OCI-LY1 (cell line): ENCODE results near the gene PLPP1.

Experiments
- H2AFZ ChIP-seq: fragments of 200-600 bp; sonication (generic), shearing (Covaris generic); 2 replicates; pipeline ENCODE4 v1.6.0; 2014; ENCODE audit warnings: antibody characterized with exemption, mild to moderate bottlenecking, low read length
- H3F3A ChIP-seq: fragments of 200-600 bp; sonication (generic), shearing (Covaris generic); 2 replicates; pipeline ENCODE4 v1.6.0; 2014; ENCODE audit warnings: mild to moderate bottlenecking, antibody characterized with exemption, low read length, moderate library complexity; ENCODE audit not compliant: insufficient read depth
- H3K27ac ChIP-seq: fragments of 200-600 bp; sonication (generic); 2 replicates; pipeline ENCODE4 v1.5.1; 2014; ENCODE audit warnings: low read length, mixed run types, mild to moderate bottlenecking, low read depth; ENCODE audit not compliant: poor library complexity, severe bottlenecking
- H3K27me3 ChIP-seq: fragments of 200-600 bp; sonication (generic); 2 replicates; pipeline ENCODE4 v1.6.0; 2014; ENCODE audit warnings: antibody characterized with exemption, mild to moderate bottlenecking, low read length, moderate library complexity; ENCODE audit not compliant: insufficient read depth
- H3K36me3 ChIP-seq: fragments of 200-600 bp; sonication (generic); 2 replicates; pipeline ENCODE4 v1.6.1; 2014; ENCODE audit warnings: mild to moderate bottlenecking, antibody characterized with exemption, low read length, moderate library complexity, mixed read lengths; ENCODE audit not compliant: insufficient read depth
- H3K4me1 ChIP-seq: fragments of 200-600 bp; sonication (generic); 2 replicates; pipeline ENCODE4 v1.5.1; 2014; ENCODE audit warnings: mild to moderate bottlenecking, low read length, moderate library complexity; ENCODE audit not compliant: insufficient read depth, severe bottlenecking
- H3K4me2 ChIP-seq: fragments of 200-600 bp; sonication (generic), shearing (Covaris generic); 2 replicates; pipeline ENCODE4 v1.6.1; 2014; ENCODE audit warnings: low read length
- H3K4me3 ChIP-seq: fragments of 200-600 bp; sonication (generic); 2 replicates; pipeline ENCODE4 v1.5.1; 2014; ENCODE audit warnings: low read length, low read depth, mild to moderate bottlenecking, mixed read lengths; ENCODE audit not compliant: poor library complexity, severe bottlenecking
- H3K79me2 ChIP-seq: fragments of 200-600 bp; shearing (Covaris generic); 2 replicates; pipeline ENCODE4 v1.6.1; 2016; ENCODE audit warnings: mixed run types, low read length, mixed read lengths; ENCODE audit not compliant: insufficient read depth
- H3K9ac ChIP-seq: fragments of 200-600 bp; sonication (generic), shearing (Covaris generic); 2 replicates; pipeline ENCODE4 v1.6.1; 2014; ENCODE audit warnings: mild to moderate bottlenecking, low read length, mixed read lengths
- H3K9me2 ChIP-seq: fragments of 200-600 bp; sonication (generic), shearing (Covaris generic); 2 replicates; pipeline ENCODE4 v1.6.1; 2014; ENCODE audit warnings: low read depth, mild to moderate bottlenecking, low read length, mixed read lengths
- H3K9me3 ChIP-seq: fragments of 200-600 bp; shearing (Covaris generic); 2 replicates; pipeline ENCODE4 v1.6.1; 2014; ENCODE audit warnings: low read length, mixed read lengths
- H4K20me1 ChIP-seq: fragments of 200-600 bp; sonication (generic), shearing (Covaris generic); 2 replicates; pipeline ENCODE4 v1.6.0; 2016; ENCODE audit warnings: mild to moderate bottlenecking, low read length; ENCODE audit not compliant: insufficient read depth
- CTCF ChIP-seq: fragments of 200-600 bp; sonication (generic), shearing (Covaris generic); IDR thresholded peaks from 2 replicates; pipeline ENCODE4 v1.5.1; 2017; ENCODE audit warnings: mild to moderate bottlenecking, antibody characterized with exemption, low read length, moderate library complexity, mixed read lengths
- EZH2 ChIP-seq: fragments of 200-600 bp; sonication (generic), shearing (Covaris generic); IDR thresholded peaks from 2 replicates; pipeline ENCODE4 v1.8.0; 2017; ENCODE audit warnings: borderline replicate concordance, mixed run types, mild to moderate bottlenecking, antibody characterized with exemption, low read length, moderate library complexity, mixed read lengths

PLPP1 gene

GRCh38 chr5:55392669-55393068 is 142.1 kb downstream of the PLPP1 start:
- H3K9me2 ChIP-seq: no peaks in the 10 kb centered on the region

GRCh38 chr5:55391707-55392106 is 143.1 kb downstream of the PLPP1 start:
- Histone ChIP-seq H3K9me2 (no peaks in the 10 kb centered on the region), H3K27me3 (no peaks in the 10 kb centered on the region), H3K9me3 (peaks cover 6% of the 10 kb centered on the region), H3F3A (no peaks in the 10 kb centered on the region), H3K4me2 (no peak overlapping the region), H3K79me2 (no peaks in the 10 kb centered on the region), H3K36me3 (peaks cover 76% of the 10 kb centered on the region), H4K20me1 (no peaks in the 10 kb centered on the region), H3K9ac (no peak overlapping the region), H3K27ac (no peak overlapping the region), H2AFZ (no peak overlapping the region), H3K4me3 (no peak overlapping the region), H3K4me1 (no peaks in the 10 kb centered on the region)
- TF ChIP-seq CTCF (no peak), EZH2 (no peak)

More at GRCh38 chr5:55392669-55393068, 142.1 kb downstream of the PLPP1 start:
- no peak overlapping the region for H2AFZ ChIP-seq
- no peak overlapping the region for H3K4me2 ChIP-seq
- H3K9ac ChIP-seq: no peak overlapping the region
- no peaks in the 10 kb centered on the region for H3K79me2 ChIP-seq
- no peaks in the 10 kb centered on the region for H3F3A ChIP-seq
- peaks cover 80% of the 10 kb centered on the region for H3K36me3 ChIP-seq
- H3K4me1 ChIP-seq: no peaks in the 10 kb centered on the region
- H4K20me1 ChIP-seq: no peaks in the 10 kb centered on the region
- H3K27ac ChIP-seq: no peak overlapping the region
- TF ChIP-seq EZH2 (no peak), CTCF (no peak)
- no peaks in the 10 kb centered on the region for H3K27me3 ChIP-seq
- H3K4me3 ChIP-seq: no peak overlapping the region
- peaks cover 6% of the 10 kb centered on the region for H3K9me3 ChIP-seq

GRCh38 chr5:55387865-55388264 is 146.9 kb downstream of the PLPP1 start:
- Histone ChIP-seq H3K4me2 (no peak overlapping the region), H3K9me3 (peaks cover 5% of the 10 kb centered on the region), H3K27ac (no peak overlapping the region), H2AFZ (no peak overlapping the region), H4K20me1 (no peaks in the 10 kb centered on the region), H3K27me3 (no peaks in the 10 kb centered on the region), H3K79me2 (peaks cover 7% of the 10 kb centered on the region; the same call in 1 of the 2 replicates), H3K9me2 (no peaks in the 10 kb centered on the region), H3K4me3 (no peak overlapping the region), H3F3A (no peaks in the 10 kb centered on the region), H3K9ac (no peak overlapping the region), H3K36me3 (peaks cover 91% of the 10 kb centered on the region), H3K4me1 (no peaks in the 10 kb centered on the region)
- TF ChIP-seq EZH2: no peak
- TF ChIP-seq CTCF: no peak
